Immature natural killer cell (primary cell): ENCODE results near the gene ELMO1. TPM values are rescaled to one million over a fixed set of nuclear protein-coding genes. Genes with fewer than 3 reads are reported as not detected.

ENCODE experiments used
- DNase-seq, 3 donors: peaks; one replicate each; pipeline ENCODE4 v3.0.0; 2022; ENCODE audit warnings: mixed read lengths in 1 of 3
- H3K27ac Mint-ChIP-seq, 6 donors: one replicate each; pipeline ENCODE4 v1.8.0; 2020; ENCODE audit warnings: mixed read lengths in 6 of 6, mild to moderate bottlenecking in 5 of 6, inconsistent platforms in 4 of 6, moderate library complexity in 3 of 6
- H3K27me3 Mint-ChIP-seq, 3 donors: one replicate each; pipeline ENCODE4 v1.8.0; 2020 to 2021; ENCODE audit warnings: low read depth in 3 of 3, mild to moderate bottlenecking in 3 of 3, mixed read lengths in 3 of 3, moderate library complexity in 3 of 3, inconsistent platforms in 1 of 3
- H3K36me3 Mint-ChIP-seq, 3 donors: one replicate each; pipeline ENCODE4 v1.8.0; 2020; ENCODE audit warnings: mixed read lengths in 3 of 3, inconsistent platforms in 2 of 3, mild to moderate bottlenecking in 2 of 3
- H3K4me1 Mint-ChIP-seq, 2 donors: one replicate each; pipeline ENCODE4 v1.8.0; 2020; ENCODE audit warnings: inconsistent platforms in 2 of 2, mild to moderate bottlenecking in 2 of 2, mixed read lengths in 2 of 2, moderate library complexity in 1 of 2
- H3K4me3 Mint-ChIP-seq, 5 donors: one replicate each; pipeline ENCODE4 v1.8.0; 2020; ENCODE audit warnings: mild to moderate bottlenecking in 5 of 5, mixed read lengths in 5 of 5, inconsistent platforms in 3 of 5, moderate library complexity in 3 of 5
- H3K9me3 Mint-ChIP-seq, 6 donors: one replicate each; pipeline ENCODE4 v1.8.0; 2020; ENCODE audit warnings: mild to moderate bottlenecking in 6 of 6, mixed read lengths in 6 of 6, inconsistent platforms in 4 of 6, moderate library complexity in 3 of 6
- polyA plus RNA-seq, 3 donors: library from polyadenylated mRNA; unstranded; fragments of 300-500 nt; fragmentation: Illumina TruSeq; gene quantifications; one replicate each; pipeline ENCODE4 v1.2.3, GENCODE V29; 2021

Gene ELMO1
- polyA plus RNA-seq, 3 donors from 2014 or later, result 31.9 to 65.9 (median 53.1) TPM

DNA sequence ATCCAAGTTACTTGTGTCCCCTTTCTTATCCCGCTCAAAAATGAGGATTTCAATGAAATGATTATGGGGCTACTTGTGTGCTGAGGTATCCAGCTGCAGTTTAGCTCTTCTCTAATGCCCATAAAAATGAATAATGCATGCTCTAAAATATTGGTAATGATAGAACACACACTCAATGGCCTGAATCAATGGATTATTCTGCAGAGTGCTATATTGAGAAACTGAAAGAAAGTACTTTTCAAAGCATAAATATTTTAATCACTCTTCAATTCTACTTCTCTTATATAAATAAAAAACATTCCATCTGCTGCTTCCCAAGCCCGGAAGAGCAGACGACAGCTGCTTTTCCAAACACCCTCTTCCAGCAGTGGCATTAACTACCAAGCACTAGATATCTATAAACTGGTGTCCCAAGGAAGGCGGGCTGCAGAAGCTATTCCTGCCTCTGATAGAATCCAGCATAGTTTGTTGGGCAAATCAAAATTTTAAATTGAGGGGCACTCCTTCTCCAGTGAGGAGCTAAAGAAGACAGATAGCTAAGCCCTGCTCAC is 439.5 kb downstream of the ELMO1 start:
- H3K4me3 Mint-ChIP-seq, result no peak overlapping the region
- H3K27ac Mint-ChIP-seq, result peak overlapping the region in 3 of 6 donors; percentile 14 to 25 (median 21)
- peaks cover 3 to 11% of the 10 kb centered on the region in 2 donors for H3K4me1 Mint-ChIP-seq
- H3K27me3 Mint-ChIP-seq, result peaks cover 0 to 3% (median 2%) of the 10 kb centered on the region in 3 donors
- DNase-seq, result no peak
- no peaks in the 10 kb centered on the region for H3K9me3 Mint-ChIP-seq
- peaks cover 19 to 42% (median 30%) of the 10 kb centered on the region in 3 donors for H3K36me3 Mint-ChIP-seq

DNA sequence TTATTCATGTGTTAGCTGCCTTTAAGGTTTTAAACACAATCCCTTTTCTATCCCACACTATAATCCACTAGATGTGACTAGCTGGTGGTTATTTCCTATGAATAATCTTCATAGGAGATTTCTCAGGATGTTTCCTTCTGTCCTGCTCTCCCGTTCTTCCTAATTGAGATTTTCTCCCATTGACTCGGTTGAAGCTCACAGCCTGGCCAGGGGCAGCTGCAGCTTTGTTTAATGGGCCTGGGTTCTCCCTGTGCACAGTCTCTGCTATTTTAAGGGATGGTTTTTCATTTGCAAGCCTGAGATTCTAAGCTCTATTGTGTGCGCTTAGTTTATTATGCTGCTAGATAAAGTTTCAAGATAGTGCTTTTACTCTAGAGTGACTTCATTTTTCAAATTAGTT is 441.0 kb downstream of the ELMO1 start:
- Mint-ChIP-seq H3K9me3 (no peaks in the 10 kb centered on the region), H3K27ac (peak overlapping the region in 3 of 6 donors; percentile 36 to 50 (median 41)), H3K36me3 (peaks cover 15 to 42% (median 24%) of the 10 kb centered on the region in 3 donors), H3K4me3 (no peak overlapping the region), H3K27me3 (peaks cover 0 to 1% (median 0%) of the 10 kb centered on the region in 3 donors), H3K4me1 (peaks cover 3 to 16% of the 10 kb centered on the region in 2 donors)
- no peak for DNase-seq

DNA sequence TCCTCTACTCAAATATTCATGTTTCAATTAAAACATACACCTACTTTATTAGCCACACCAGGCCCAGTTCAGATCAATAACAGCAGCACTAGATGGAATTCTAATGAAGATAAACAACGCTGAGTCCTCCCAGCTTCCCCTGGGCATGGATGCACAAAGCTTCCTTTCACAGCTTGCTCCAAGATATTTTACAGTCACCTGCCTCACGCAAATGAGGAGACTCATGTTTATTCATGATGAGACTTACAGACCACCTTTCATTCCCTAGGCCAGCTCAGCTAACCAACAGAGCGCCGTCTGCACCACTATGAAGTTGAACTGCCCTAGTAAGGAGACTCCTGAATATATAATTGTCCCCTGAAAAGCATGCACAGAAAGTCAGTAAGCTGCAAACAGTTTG is 441.4 kb downstream of the ELMO1 start:
- H3K27ac Mint-ChIP-seq, result peak overlapping the region in 2 of 6 donors; percentile 53 to 83
- no peaks in the 10 kb centered on the region for H3K9me3 Mint-ChIP-seq
- no peak overlapping the region for H3K4me3 Mint-ChIP-seq

GRCh38 chr7:37006764-37007163 is 441.9 kb downstream of the ELMO1 start:
- DNase-seq, result no peak
- peak overlapping the region in 2 of 6 donors; percentile 7 to 51 for H3K27ac Mint-ChIP-seq
- H3K4me3 Mint-ChIP-seq, result no peak overlapping the region
- H3K9me3 Mint-ChIP-seq, result no peaks in the 10 kb centered on the region
- H3K4me1 Mint-ChIP-seq, result peaks cover 3 to 16% of the 10 kb centered on the region in 2 donors
- peaks cover 8 to 44% (median 26%) of the 10 kb centered on the region in 3 donors for H3K36me3 Mint-ChIP-seq
- peaks cover 0 to 1% (median 0%) of the 10 kb centered on the region in 3 donors for H3K27me3 Mint-ChIP-seq

More for the DNA sequence above, 441.4 kb downstream of the ELMO1 start:
- peaks cover 3 to 16% of the 10 kb centered on the region in 2 donors for H3K4me1 Mint-ChIP-seq
- DNase-seq, result no peak
- peaks cover 12 to 43% (median 26%) of the 10 kb centered on the region in 3 donors for H3K36me3 Mint-ChIP-seq
- H3K27me3 Mint-ChIP-seq, result peaks cover 0 to 1% (median 0%) of the 10 kb centered on the region in 3 donors

DNA sequence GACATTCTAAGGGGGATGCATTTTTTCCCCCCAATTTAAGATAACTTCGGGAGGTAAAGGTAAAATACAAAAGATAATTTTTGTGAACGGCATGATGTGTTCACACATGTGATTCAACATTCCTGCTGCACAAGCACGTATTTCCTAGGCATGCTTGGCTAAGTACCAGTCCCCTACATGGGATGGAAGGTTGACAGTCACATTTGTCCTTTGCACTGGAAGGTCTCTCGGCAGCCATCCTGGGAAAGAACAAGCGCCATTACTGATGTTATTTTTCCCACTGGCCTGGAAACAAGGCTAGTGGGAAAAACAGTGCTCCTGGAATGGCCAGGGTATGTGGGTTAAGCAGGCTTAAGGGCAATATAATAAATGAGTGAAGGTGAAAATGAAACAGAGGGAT is 448.2 kb downstream of the ELMO1 start:
- Mint-ChIP-seq H3K27ac (no peak overlapping the region), H3K4me1 (peaks cover 1 to 15% of the 10 kb centered on the region in 2 donors), H3K36me3 (peaks cover 17 to 26% (median 24%) of the 10 kb centered on the region in 3 donors), H3K27me3 (peaks cover 0 to 1% (median 0%) of the 10 kb centered on the region in 3 donors), H3K9me3 (no peaks in the 10 kb centered on the region), H3K4me3 (no peak overlapping the region)
- DNase-seq, result no peak

DNA sequence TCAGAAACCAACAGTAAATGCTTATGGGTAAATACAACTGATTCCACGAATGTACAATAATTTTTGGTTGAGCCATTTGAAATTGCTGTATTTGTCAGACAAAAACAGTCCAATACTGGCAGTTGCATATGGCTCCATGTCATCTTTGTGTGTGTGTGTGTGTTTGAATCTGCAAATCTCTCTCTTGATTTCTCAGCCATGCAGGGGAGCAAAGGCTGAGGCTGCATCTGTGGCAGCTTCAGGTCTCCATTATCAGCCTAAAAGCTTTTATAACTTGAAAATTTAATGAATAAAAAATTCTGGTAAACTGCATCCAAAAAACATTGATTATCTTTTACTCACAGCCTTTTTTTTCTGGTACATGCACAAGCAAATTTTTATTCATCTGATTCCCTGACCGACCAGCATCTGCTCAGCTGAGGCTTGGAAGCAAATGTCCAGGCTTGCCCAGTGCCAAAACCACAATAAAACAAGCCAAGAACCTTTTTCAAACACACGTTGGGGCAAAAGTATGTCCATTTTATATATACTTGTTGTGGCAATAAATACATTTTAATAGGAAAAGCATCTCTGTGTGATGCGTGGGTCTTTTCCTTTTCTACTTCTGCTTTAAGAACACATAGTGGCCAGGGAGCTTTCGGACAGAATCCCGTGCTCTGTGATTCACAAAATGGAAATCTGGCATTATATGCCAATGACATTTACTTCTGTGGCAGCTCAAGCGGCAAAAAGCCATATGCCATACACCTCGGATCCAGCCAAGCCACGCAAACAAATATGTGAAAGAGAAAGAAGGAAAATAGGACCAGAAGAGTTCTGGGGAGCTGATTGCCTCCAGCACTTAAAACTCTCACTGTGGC is 448.8 kb downstream of the ELMO1 start:
- H3K27me3 Mint-ChIP-seq, result peaks cover 0 to 1% (median 0%) of the 10 kb centered on the region in 3 donors
- no peak overlapping the region for H3K4me3 Mint-ChIP-seq
- H3K27ac Mint-ChIP-seq, result peak overlapping the region in 1 of 6 donors; percentile 2

GRCh38 chr7:36995776-36996175 is 452.9 kb downstream of the ELMO1 start:
- Mint-ChIP-seq H3K27me3 (peaks cover 0 to 2% (median 0%) of the 10 kb centered on the region in 3 donors), H3K27ac (no peak overlapping the region), H3K4me1 (peaks cover 9 to 22% of the 10 kb centered on the region in 2 donors), H3K4me3 (no peak overlapping the region), H3K36me3 (peaks cover 0 to 9% (median 8%) of the 10 kb centered on the region in 3 donors), H3K9me3 (no peaks in the 10 kb centered on the region)
- DNase-seq, result no peak

More for the DNA sequence above, 448.8 kb downstream of the ELMO1 start:
- no peak for DNase-seq
- peaks cover 2 to 15% of the 10 kb centered on the region in 2 donors for H3K4me1 Mint-ChIP-seq
- peaks cover 17 to 26% (median 24%) of the 10 kb centered on the region in 3 donors for H3K36me3 Mint-ChIP-seq
- no peaks in the 10 kb centered on the region for H3K9me3 Mint-ChIP-seq

DNA sequence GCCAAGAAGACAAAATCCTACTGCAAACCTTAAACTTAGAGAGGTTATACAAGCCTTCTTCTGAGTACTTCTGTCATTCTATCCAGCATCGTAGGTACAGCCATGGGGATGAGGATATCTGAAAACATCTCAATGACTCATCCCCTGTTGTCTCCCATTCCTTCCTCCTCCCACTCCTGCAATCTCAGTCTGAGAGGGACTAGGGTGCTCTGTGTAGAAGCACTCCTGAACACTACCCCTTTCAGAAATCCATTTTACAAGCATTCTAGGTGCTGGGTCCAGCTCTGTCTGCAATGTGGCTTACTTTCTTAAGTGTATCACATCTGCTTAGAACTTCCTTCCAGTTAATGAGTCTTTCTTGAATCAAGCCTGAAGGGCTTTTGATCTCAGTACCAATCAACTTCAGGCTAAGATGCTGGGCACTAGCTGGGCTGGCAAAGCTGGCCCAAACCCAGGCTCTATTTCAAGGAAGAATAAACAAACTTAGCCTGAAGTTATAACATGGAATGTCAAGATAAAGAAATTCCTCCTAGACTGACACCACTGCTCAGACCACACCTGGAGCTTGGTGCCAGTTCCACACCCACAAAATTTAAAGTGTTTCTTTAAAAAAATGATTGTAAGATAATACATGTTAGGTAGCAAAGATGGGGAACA is 454.1 kb downstream of the ELMO1 start:
- Mint-ChIP-seq H3K36me3 (peaks cover 0 to 9% (median 8%) of the 10 kb centered on the region in 3 donors), H3K27me3 (peaks cover 0 to 2% (median under 1%) of the 10 kb centered on the region in 3 donors), H3K27ac (peak overlapping the region in 5 of 6 donors; percentile 8 to 66 (median 49)), H3K4me3 (no peak overlapping the region), H3K9me3 (no peaks in the 10 kb centered on the region), H3K4me1 (peaks cover 9 to 22% of the 10 kb centered on the region in 2 donors)
- DNase-seq, result no peak

DNA sequence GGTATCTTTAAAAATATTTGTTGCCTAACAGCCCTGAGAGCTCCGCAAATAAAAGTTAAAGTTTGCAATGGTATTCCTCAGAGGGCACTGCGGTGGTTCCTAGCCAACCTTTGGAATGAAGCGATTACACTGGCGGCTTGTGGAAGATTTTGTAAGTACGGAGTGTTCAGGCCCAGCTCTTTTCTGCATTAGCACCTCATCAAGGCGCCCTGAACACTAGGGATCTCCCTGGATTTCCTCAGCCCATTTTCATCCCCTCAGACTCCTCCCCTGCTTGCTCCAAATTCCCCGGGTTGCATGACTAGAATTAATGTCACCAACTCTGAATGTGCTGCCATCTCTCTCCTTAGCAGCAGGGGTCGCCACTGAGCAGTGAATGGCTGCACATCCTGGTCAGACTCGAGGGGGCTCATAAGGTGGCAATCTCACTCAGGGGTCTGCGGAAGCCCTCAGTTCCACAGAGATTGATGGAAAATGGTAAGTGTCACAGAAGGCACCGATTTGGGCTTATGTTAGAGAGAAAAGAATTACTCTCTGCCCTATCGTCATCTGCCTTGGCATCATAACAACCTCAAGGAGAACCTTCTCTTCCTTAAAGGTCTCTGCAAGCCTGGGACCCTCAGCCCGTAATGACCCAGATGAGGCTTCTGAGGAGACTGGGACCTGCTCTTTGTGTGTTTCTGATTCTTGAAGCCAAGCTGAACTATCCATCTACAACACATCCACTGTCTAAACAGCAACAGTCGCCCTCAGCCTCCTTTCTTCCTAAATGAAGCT is 461.5 kb downstream of the ELMO1 start:
- Mint-ChIP-seq H3K27ac (peak overlapping the region in 5 of 6 donors; percentile 21 to 50 (median 31)), H3K4me3 (no peak overlapping the region), H3K4me1 (peaks cover 51 to 63% of the 10 kb centered on the region in 2 donors), H3K9me3 (no peaks in the 10 kb centered on the region), H3K36me3 (peaks cover 0 to 6% (median 0%) of the 10 kb centered on the region in 3 donors), H3K27me3 (peaks cover 0 to 4% (median 0%) of the 10 kb centered on the region in 3 donors)
- peak; percentile 41 to 50 (median 48) for DNase-seq

- peaks cover 51 to 64% of the 10 kb centered on the region in 2 donors for H3K4me1 Mint-ChIP-seq
- H3K36me3 Mint-ChIP-seq, result peaks cover 0 to 7% (median 0%) of the 10 kb centered on the region in 3 donors
- DNase-seq, result no peak
- no peaks in the 10 kb centered on the region for H3K9me3 Mint-ChIP-seq
- peak overlapping the region in 1 of 6 donors; percentile 10 for H3K27ac Mint-ChIP-seq
- no peak overlapping the region for H3K4me3 Mint-ChIP-seq
- H3K27me3 Mint-ChIP-seq, result peaks cover 0 to 4% (median under 1%) of the 10 kb centered on the region in 3 donors
Measured at GRCh38 chr7:36986511-36986933, 462.1 kb downstream of the ELMO1 start.

DNA sequence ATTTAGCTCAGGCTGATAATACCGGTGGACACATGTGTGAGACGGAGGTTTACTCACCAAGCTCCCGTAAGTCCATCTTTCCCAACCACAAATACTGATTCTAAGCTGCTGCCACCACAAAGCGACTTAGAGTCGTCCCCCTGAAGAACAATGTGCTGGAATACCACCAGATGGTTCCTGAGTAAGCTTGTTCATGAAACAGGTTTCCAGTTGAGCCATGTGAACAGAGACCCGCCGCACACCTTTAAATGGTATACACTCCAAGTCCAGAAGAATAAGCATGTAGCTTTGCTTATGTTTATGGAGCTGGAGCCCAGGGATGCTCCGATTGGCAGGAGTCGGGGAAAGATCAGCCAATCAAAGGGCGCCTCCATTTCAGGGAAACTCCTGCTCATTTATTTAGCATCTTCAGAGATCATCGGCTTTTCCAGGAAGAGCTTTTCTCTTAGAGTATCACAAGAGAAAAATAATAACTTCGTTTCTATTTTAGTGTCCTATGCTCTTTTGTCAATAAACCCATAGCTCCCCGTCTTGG is 462.7 kb downstream of the ELMO1 start:
- Mint-ChIP-seq H3K36me3 (peaks cover 0 to 12% (median 5%) of the 10 kb centered on the region in 3 donors), H3K4me1 (peaks cover 51 to 63% of the 10 kb centered on the region in 2 donors), H3K27ac (peak overlapping the region in 2 of 6 donors; percentile 14 to 41), H3K27me3 (peaks cover 0 to 4% (median 2%) of the 10 kb centered on the region in 3 donors), H3K9me3 (no peaks in the 10 kb centered on the region), H3K4me3 (no peak overlapping the region)
- no peak for DNase-seq

GRCh38 chr7:36985316-36985715 is 463.3 kb downstream of the ELMO1 start:
- Mint-ChIP-seq H3K4me3 (no peak overlapping the region), H3K9me3 (no peaks in the 10 kb centered on the region), H3K4me1 (peaks cover 51 to 63% of the 10 kb centered on the region in 2 donors), H3K27me3 (peaks cover 0 to 4% (median 2%) of the 10 kb centered on the region in 3 donors), H3K27ac (peak overlapping the region in 3 of 6 donors; percentile 1 to 65 (median 36)), H3K36me3 (peaks cover 0 to 12% (median 5%) of the 10 kb centered on the region in 3 donors)
- DNase-seq, result no peak
